Activated naive CD4-positive, alpha-beta T cell treated with anti-CD3 and anti-CD28 coated beads, Interleukin-2, amount 50 U/mL, for 24 hours (primary cell): ENCODE data around the gene GCHFR.

Source experiments
- H3K27ac Mint-ChIP-seq: one replicate; pipeline ENCODE4 v1.8.0; 2021; ENCODE audit warnings: mild to moderate bottlenecking, mixed read lengths
- H3K27me3 Mint-ChIP-seq: one replicate; pipeline ENCODE4 v1.8.0; 2021; ENCODE audit warnings: mixed read lengths
- H3K36me3 Mint-ChIP-seq: one replicate; pipeline ENCODE4 v1.8.0; 2021; ENCODE audit warnings: mixed read lengths
- H3K4me1 Mint-ChIP-seq: one replicate; pipeline ENCODE4 v1.8.0; 2021; ENCODE audit warnings: mixed read lengths
- H3K4me3 Mint-ChIP-seq: one replicate; pipeline ENCODE4 v1.8.0; 2021; ENCODE audit warnings: mild to moderate bottlenecking, mixed read lengths
- H3K9me3 Mint-ChIP-seq: one replicate; pipeline ENCODE4 v1.8.0; 2021; ENCODE audit warnings: mixed read lengths

The GCHFR gene

DNA sequence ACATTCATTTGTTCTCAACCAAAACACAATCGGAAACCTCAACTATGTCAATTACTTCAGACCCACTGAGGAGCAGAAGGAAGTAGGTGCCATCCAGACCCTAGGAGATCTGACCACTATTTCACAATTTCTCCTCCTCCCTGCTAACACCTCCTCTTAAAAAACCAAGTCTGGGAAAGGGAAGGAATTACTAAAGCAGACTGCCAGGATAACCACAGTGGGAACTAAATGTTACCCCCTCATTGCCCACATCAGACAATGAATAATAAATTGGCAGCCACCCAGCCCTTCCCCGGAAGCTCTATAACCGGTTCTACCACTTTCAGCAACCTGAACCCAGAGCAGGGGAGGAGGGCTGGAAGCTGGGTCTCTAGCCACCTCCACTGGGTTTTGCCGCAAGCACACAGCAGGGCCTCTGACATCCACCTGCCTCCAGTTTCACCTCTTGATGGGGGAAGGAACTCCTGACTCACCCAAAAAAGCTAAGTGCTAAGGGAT, 23.5 kb downstream of the GCHFR start:
- Mint-ChIP-seq H3K27me3 (no peaks in the 10 kb centered on the region), H3K27ac (peak overlapping the region; percentile 41), H3K4me3 (peak overlapping the region; percentile 44), H3K4me1 (peaks cover 32% of the 10 kb centered on the region), H3K36me3 (peaks cover 2% of the 10 kb centered on the region), H3K9me3 (no peaks in the 10 kb centered on the region)

DNA sequence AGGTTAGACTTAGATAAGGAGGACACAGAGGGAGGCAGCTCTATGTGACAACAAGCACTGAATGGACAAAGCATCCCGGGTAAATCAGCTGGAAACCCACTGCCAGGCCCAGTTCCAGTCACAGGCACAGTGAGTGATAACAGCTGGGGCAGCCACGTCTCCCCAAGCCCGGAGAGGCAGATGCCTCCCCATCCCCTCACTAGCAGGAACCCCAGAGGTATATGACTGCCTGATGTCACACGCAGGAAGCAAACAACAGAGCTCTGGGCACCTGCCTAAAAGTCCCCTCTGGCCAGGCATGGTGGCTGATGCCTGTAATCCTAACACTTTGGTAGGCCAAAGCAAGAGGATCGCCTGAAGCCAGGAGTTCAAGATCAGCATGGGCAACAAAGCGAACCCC, 24.1 kb downstream of the GCHFR start:
- Mint-ChIP-seq H3K4me3 (peak overlapping the region; percentile 19), H3K36me3 (no peaks in the 10 kb centered on the region), H3K4me1 (peaks cover 32% of the 10 kb centered on the region), H3K9me3 (no peaks in the 10 kb centered on the region), H3K27ac (no peak overlapping the region), H3K27me3 (no peaks in the 10 kb centered on the region)

- peaks cover 3% of the 10 kb centered on the region for H3K36me3 Mint-ChIP-seq
- no peak overlapping the region for H3K4me3 Mint-ChIP-seq
- H3K27me3 Mint-ChIP-seq: no peaks in the 10 kb centered on the region
- H3K27ac Mint-ChIP-seq: no peak overlapping the region
- H3K9me3 Mint-ChIP-seq: no peaks in the 10 kb centered on the region
- H3K4me1 Mint-ChIP-seq: peaks cover 41% of the 10 kb centered on the region
These were observed 25.3 kb downstream of the GCHFR start for GRCh38 chr15:40789119-40789518.

DNA sequence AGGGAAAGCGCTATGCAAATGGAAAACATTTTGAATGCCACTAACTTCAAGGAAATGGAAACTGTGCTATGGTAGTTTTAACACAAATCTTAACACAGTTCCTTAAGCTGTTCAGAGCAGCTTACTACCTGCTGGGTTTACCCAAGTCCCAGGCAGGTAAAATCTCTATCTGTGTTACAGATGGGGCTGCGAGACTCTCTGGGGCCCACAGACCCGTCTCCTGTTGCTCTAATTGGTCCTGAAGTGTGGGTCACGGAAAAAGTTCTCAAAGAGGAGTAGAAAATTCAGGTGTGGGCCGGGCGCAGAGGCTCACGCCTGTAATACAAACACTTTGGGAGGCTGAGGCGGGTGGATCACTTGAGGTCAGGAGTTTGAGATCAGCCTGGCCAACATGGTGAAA, 26.1 kb downstream of the GCHFR start:
- Mint-ChIP-seq H3K4me1 (peaks cover 41% of the 10 kb centered on the region), H3K4me3 (no peak overlapping the region), H3K9me3 (no peaks in the 10 kb centered on the region), H3K36me3 (peaks cover 3% of the 10 kb centered on the region), H3K27me3 (no peaks in the 10 kb centered on the region), H3K27ac (no peak overlapping the region)

- Mint-ChIP-seq H3K4me3 (no peak overlapping the region), H3K27me3 (no peaks in the 10 kb centered on the region), H3K4me1 (peaks cover 41% of the 10 kb centered on the region), H3K36me3 (peaks cover 6% of the 10 kb centered on the region), H3K27ac (no peak overlapping the region), H3K9me3 (no peaks in the 10 kb centered on the region)
These were observed 26.9 kb downstream of the GCHFR start for GRCh38 chr15:40790718-40791117.

- H3K4me1 Mint-ChIP-seq: peaks cover 37% of the 10 kb centered on the region
- H3K27ac Mint-ChIP-seq: no peak overlapping the region
- H3K27me3 Mint-ChIP-seq: no peaks in the 10 kb centered on the region
- no peak overlapping the region for H3K4me3 Mint-ChIP-seq
- H3K36me3 Mint-ChIP-seq: peaks cover 6% of the 10 kb centered on the region
- no peaks in the 10 kb centered on the region for H3K9me3 Mint-ChIP-seq
These were observed 28.5 kb downstream of the GCHFR start for GRCh38 chr15:40792394-40792793.

GRCh38 chr15:40793216-40793989, 29.5 kb downstream of the GCHFR start:
- Mint-ChIP-seq H3K27ac (peak overlapping the region; percentile 23), H3K9me3 (no peaks in the 10 kb centered on the region), H3K27me3 (no peaks in the 10 kb centered on the region), H3K4me1 (peaks cover 37% of the 10 kb centered on the region), H3K36me3 (peaks cover 12% of the 10 kb centered on the region), H3K4me3 (no peak overlapping the region)

- H3K27me3 Mint-ChIP-seq: no peaks in the 10 kb centered on the region
- H3K36me3 Mint-ChIP-seq: peaks cover 17% of the 10 kb centered on the region
- no peak overlapping the region for H3K27ac Mint-ChIP-seq
These were observed 32.2 kb downstream of the GCHFR start for GRCh38 chr15:40796041-40796440.

GRCh38 chr15:40796512-40796911, 32.6 kb downstream of the GCHFR start:
- no peak overlapping the region for H3K4me3 Mint-ChIP-seq
- H3K36me3 Mint-ChIP-seq: peaks cover 19% of the 10 kb centered on the region
- H3K27ac Mint-ChIP-seq: no peak overlapping the region
- peaks cover 42% of the 10 kb centered on the region for H3K4me1 Mint-ChIP-seq
- H3K27me3 Mint-ChIP-seq: no peaks in the 10 kb centered on the region
- no peaks in the 10 kb centered on the region for H3K9me3 Mint-ChIP-seq

More at GRCh38 chr15:40796041-40796440, 32.2 kb downstream of the GCHFR start:
- Mint-ChIP-seq H3K4me3 (no peak overlapping the region), H3K4me1 (peaks cover 39% of the 10 kb centered on the region), H3K9me3 (no peaks in the 10 kb centered on the region)

DNA sequence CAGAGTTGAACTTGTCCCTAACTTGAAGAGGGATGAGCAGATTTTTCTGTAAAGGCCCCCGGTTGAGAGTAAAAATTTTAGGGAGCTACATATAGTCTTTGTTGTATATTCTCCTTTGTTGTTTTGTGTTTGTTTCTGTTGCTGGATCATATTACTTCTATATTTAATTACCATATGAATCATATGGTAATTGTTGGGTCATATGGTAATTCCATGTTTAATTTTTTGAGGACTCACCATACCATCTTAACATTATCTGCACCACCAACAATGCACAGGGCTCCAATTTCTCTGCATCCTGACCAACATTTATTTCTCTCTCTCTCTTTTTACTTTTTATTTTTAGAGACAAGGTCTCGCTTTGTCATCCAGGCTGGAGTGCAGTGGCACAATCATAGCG, 35.7 kb downstream of the GCHFR start:
- H3K4me3 Mint-ChIP-seq: no peak overlapping the region
- H3K36me3 Mint-ChIP-seq: peaks cover 20% of the 10 kb centered on the region
- no peaks in the 10 kb centered on the region for H3K9me3 Mint-ChIP-seq
- H3K27ac Mint-ChIP-seq: no peak overlapping the region
- H3K27me3 Mint-ChIP-seq: no peaks in the 10 kb centered on the region
- peaks cover 44% of the 10 kb centered on the region for H3K4me1 Mint-ChIP-seq

- H3K36me3 Mint-ChIP-seq: peaks cover 16% of the 10 kb centered on the region
These were observed 39.2 kb downstream of the GCHFR start for GRCh38 chr15:40803076-40803475.

DNA sequence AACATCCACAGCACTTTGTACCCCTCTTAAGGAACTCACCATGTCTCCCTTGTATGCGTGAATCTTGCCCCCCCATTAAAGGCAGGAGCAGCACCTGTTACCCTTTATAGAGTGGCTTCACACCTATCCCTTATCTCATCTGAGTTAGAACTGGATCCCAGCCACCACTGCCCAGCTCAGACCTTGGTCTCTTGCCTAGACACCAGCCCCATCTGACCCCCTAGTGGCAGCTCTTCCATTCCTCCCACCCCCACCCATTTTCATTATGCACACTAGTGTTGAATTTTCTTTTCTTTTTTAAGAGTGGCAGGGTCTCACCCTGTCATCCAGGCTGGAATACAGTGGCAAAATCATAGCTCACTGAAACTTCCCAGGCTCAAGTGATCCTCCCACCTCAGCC, 39.8 kb downstream of the GCHFR start:
- Mint-ChIP-seq H3K36me3 (peaks cover 13% of the 10 kb centered on the region), H3K27ac (peak overlapping the region; percentile 31), H3K9me3 (no peaks in the 10 kb centered on the region), H3K4me3 (no peak overlapping the region), H3K27me3 (no peaks in the 10 kb centered on the region), H3K4me1 (peaks cover 38% of the 10 kb centered on the region)

More at GRCh38 chr15:40803076-40803475, 39.2 kb downstream of the GCHFR start:
- Mint-ChIP-seq H3K9me3 (no peaks in the 10 kb centered on the region), H3K4me3 (no peak overlapping the region), H3K4me1 (peaks cover 37% of the 10 kb centered on the region), H3K27ac (no peak overlapping the region), H3K27me3 (no peaks in the 10 kb centered on the region)

DNA sequence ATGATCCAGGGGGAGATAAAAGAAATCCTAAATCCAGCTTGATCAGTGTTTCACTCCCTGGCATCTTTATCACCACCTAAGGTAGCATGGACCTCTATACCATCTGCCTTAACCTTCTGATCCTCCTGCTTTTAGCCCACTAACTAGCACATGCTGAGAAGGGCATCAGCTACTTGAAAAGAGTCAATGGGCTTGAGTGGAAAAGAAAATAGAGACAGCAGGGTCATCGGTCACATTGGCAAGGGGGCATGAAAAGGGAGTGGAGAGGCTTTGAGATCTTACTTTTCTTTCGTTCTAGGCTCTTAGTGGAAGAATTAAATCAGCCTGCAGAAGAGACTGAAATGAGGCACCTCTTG, 42.8 kb downstream of the GCHFR start:
- peak overlapping the region; percentile 97 for H3K27ac Mint-ChIP-seq
- H3K4me1 Mint-ChIP-seq: peaks cover 27% of the 10 kb centered on the region
- H3K9me3 Mint-ChIP-seq: no peaks in the 10 kb centered on the region
- H3K36me3 Mint-ChIP-seq: peaks cover 5% of the 10 kb centered on the region
- no peaks in the 10 kb centered on the region for H3K27me3 Mint-ChIP-seq
- H3K4me3 Mint-ChIP-seq: peak overlapping the region; percentile 93

DNA sequence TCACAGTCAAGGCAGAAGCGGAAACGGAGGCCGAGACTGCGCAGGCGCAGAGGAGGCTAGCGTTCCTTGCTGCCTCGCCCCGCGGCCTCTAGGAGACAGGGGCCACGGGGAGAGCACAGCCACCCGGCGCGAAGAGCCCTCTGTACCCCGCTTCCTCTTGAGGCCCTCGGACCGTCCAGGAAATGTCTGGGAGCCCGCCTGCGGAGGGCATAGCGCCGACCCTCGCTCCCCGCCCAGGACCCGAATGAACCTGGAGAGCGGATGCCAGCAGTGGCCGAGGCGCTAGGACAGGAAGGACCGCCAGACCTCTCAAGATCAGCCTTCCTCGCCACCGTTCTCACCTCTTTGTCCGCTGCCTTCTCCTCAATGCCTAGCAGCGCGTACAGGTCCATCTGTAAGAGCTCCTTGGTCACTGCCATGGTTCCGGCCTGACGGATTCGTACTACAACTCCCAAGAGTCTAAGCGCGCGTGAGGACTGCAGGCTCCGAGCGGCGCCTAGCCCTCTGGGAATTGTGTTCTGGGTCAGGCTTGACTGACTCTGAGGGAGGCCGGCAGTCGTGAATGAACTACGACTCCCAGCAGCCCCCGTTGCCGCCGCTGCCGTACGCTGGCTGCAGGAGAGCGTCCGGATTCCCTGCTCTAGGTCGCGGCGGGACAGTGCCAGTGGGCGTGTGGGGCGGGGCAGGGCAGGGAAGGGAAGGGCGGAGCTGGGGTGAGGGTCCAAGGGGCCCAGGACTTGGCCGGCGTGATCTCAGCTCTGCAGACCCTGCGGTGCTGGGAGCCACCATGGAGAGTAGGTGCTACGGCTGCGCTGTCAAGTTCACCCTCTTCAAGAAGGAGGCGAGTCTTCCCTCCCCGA, 43.4 kb downstream of the GCHFR start, which contains the start of the genes DNAJC17 and ZFYVE19:
TSS of gene DNAJC17 (minus strand) at position 446 of the 860 bp plus-strand sequence. CDS start at position 419, 27 bp downstream.
TSS of gene ZFYVE19 (plus strand) at position 62 of the 860 bp plus-strand sequence. CDS start at position 563, 501 bp downstream.
- Mint-ChIP-seq H3K27ac (peak within 1 kb of the TSS; percentile 97), H3K4me3 (peak within 1 kb of the TSS; percentile 93), H3K36me3 (peaks cover 2% of the 10 kb centered on the region), H3K27me3 (no peaks in the 10 kb centered on the region), H3K4me1 (peaks cover 23% of the 10 kb centered on the region), H3K9me3 (no peaks in the 10 kb centered on the region)

DNA sequence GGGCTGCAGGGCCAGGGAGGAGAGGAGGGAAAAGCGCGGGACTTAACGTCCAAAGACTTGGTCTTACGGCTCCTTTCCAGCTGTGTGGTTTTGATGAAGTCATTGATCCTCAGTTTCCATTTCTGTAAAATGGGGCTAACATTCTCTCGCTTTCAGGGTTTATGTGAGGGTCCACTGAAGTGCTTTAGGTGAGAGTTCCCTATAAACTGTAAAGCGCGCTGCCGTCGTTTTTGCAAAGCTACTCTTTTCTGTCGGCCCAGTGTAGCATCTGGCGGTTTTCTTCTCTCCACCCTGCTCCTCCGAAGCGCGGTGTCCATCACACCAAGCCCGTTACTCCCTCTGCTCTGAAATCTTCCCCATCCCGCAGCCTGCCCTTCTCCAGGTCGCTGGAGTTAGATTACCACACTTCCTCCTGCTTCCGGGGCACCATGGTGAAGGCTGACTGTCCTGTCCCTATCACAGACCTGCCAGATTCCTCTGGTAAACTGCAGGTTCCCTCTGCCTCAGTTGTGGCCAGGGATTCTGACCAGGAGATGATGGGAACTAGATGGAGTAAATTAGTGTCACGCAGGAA, 44.1 kb downstream of the GCHFR start:
- Mint-ChIP-seq H3K36me3 (peaks cover 2% of the 10 kb centered on the region), H3K4me3 (peak overlapping the region; percentile 93), H3K4me1 (peaks cover 23% of the 10 kb centered on the region), H3K27ac (peak overlapping the region; percentile 79), H3K9me3 (no peaks in the 10 kb centered on the region), H3K27me3 (no peaks in the 10 kb centered on the region)
